Measurements from ENCODE around the gene SCUBE1. TPM values are rescaled to one million over a fixed set of nuclear protein-coding genes. Genes with fewer than 3 reads are reported as not detected.
A peak's percentile ranks its signal among the peaks of the same experiment; 100 is the strongest.

The SCUBE1 gene
- total RNA-seq, 1 donor from 2014 or later: 0.64 TPM

- DNase-seq: no peak
- intact Hi-C loops (cut with micrococcal nuclease): no loop called here
- ATAC-seq: no peak
Observed at GRCh38 chr22:43234264-43234988, 108.7 kb downstream of the SCUBE1 start.

- DNase-seq (no peak), ATAC-seq (no peak)
- intact Hi-C loops (cut with micrococcal nuclease): no loop called here
Observed at GRCh38 chr22:43233529-43233928, 109.6 kb downstream of the SCUBE1 start.

GRCh38 chr22:43232445-43232844 lies 110.7 kb downstream of the SCUBE1 start:
- DNase-seq: no peak
- no peak for ATAC-seq
- intact Hi-C loops (cut with micrococcal nuclease): no loop called here

GRCh38 chr22:43231724-43232034 lies 111.5 kb downstream of the SCUBE1 start:
- DNase-seq: no peak
- intact Hi-C loops (cut with micrococcal nuclease): no loop called here
- ATAC-seq: no peak

- ATAC-seq (peak; percentile 44), DNase-seq (peak; percentile 65)
- intact Hi-C loops (cut with micrococcal nuclease): no loop called here
Observed at GRCh38 chr22:43230971-43231723, 112.0 kb downstream of the SCUBE1 start.

- intact Hi-C loops (cut with micrococcal nuclease): no loop called here
- DNase-seq (no peak), ATAC-seq (no peak)
Observed at GRCh38 chr22:43230571-43230970, 112.6 kb downstream of the SCUBE1 start.

- intact Hi-C loops (cut with micrococcal nuclease): no loop called here
- DNase-seq (no peak), ATAC-seq (no peak)
Observed at GRCh38 chr22:43228863-43229262, 114.3 kb downstream of the SCUBE1 start.

- intact Hi-C loops (cut with micrococcal nuclease): no loop called here
- no peak for ATAC-seq
- DNase-seq: peak; percentile 48
Observed at GRCh38 chr22:43228330-43228729, 114.8 kb downstream of the SCUBE1 start.

GRCh38 chr22:43227239-43227630 lies 115.9 kb downstream of the SCUBE1 start:
- DNase-seq (no peak), ATAC-seq (no peak)
- intact Hi-C loops (cut with micrococcal nuclease): no loop called here

- DNase-seq: no peak
- no peak for ATAC-seq
- intact Hi-C loops (cut with micrococcal nuclease): no loop called here
Observed at GRCh38 chr22:43226377-43227238, 116.6 kb downstream of the SCUBE1 start.

- intact Hi-C loops (cut with micrococcal nuclease): no loop called here
- ATAC-seq (no peak), DNase-seq (no peak)
Observed at GRCh38 chr22:43225609-43226008, 117.6 kb downstream of the SCUBE1 start.

- intact Hi-C loops (cut with micrococcal nuclease): no loop called here
- ATAC-seq (no peak), DNase-seq (no peak)
Observed at GRCh38 chr22:43222987-43223386, 120.2 kb downstream of the SCUBE1 start.

- ATAC-seq (peak; percentile 89), DNase-seq (peak; percentile 74)
- intact Hi-C loops (cut with micrococcal nuclease): no loop called here
Observed at GRCh38 chr22:43222262-43222661, 120.9 kb downstream of the SCUBE1 start.

- ATAC-seq (no peak), DNase-seq (no peak)
- intact Hi-C loops (cut with micrococcal nuclease): no loop called here
Observed at GRCh38 chr22:43220625-43221380, 122.4 kb downstream of the SCUBE1 start.

GRCh38 chr22:43218786-43219185 lies 124.4 kb downstream of the SCUBE1 start:
- no peak for DNase-seq
- ATAC-seq: no peak
- intact Hi-C loops (cut with micrococcal nuclease): no loop called here

GRCh38 chr22:43217285-43218030 lies 125.7 kb downstream of the SCUBE1 start:
- ATAC-seq (no peak), DNase-seq (no peak)
- intact Hi-C loops (cut with micrococcal nuclease): no loop called here

- intact Hi-C loops (cut with micrococcal nuclease): no loop called here
- DNase-seq (no peak), ATAC-seq (no peak)
Observed at GRCh38 chr22:43216738-43217137, 126.4 kb downstream of the SCUBE1 start.

- intact Hi-C loops (cut with micrococcal nuclease): no loop called here
- DNase-seq (no peak), ATAC-seq (no peak)
Observed at GRCh38 chr22:43213962-43214361, 129.2 kb downstream of the SCUBE1 start.

GRCh38 chr22:43213051-43213450 lies 130.1 kb downstream of the SCUBE1 start:
- DNase-seq: no peak
- intact Hi-C loops (cut with micrococcal nuclease): no loop called here
- ATAC-seq: no peak
